GM19238 (cell line): Measurements from ENCODE around the gene CISD1.

ENCODE experiments used
- DNase-seq: peaks from one replicate; pipeline ENCODE4 v3.0.0; 2011; ENCODE audit warnings: low spot score; ENCODE audit not compliant: insufficient read length

CISD1 gene

DNA sequence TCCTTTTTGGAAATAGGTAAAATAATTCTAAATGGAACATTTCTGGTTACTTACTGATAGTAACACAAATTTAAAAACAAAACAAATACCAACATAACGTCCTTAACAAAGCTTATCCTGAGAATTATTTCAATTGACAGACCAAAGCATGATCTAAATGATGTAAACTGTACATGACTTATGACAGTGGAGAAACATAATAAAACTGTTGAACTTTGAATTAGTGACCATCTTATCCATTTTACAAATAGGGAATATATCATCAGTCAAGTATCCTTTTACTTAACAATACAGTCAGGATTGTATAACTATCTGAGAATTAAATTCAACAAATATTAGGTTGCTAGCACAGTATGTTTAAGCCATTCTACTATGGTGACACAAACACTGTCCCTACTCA lies 3.7 kb upstream of the CISD1 start:
- DNase-seq, result no peak

- no peak for DNase-seq
These were observed 2.7 kb upstream of the CISD1 start for GRCh38 chr10:58266003-58266825.

GRCh38 chr10:58266826-58267712 lies 1.9 kb upstream of the CISD1 start:
- no peak for DNase-seq

DNA sequence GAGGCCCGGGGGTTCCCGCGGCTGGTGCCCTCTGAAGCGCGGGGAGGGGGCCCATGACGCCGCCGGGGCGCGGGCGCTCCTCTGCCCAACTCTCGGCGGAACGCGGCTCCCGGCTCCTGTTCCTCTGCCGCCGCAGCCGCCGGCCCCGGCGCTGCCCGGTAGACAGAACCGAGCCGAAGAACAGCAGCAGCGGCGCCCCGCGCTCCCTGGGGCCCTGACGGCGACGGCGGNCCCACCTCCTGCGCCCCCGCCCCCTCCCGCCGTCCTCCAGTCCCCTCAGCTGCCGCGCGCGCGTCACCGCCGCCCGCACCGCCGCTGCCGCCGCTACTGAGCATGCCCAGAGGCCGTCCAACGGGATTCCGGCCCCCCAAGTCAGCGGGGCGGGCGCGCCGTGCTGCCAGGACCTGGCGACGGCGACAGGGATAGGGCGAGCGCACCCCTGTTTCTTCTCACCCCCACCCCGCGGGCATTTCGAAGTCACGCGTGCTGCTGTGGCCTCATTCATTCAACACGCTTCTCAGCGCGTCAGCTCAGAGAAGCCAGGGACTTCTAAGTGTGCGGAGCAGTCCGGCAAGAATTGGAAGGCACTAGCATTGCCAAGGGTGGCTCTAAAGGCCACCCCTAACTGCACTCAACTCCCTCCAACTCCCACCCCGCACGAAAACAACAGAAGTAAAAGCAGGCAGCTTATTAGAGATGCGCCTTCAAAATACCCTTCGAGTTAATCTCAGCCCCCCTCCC lies 1.1 kb upstream of the CISD1 start, which contains the start of gene IPMK:
Gene IPMK, minus strand, starts transcription at position 182 of the 741 bp plus-strand sequence. CDS start 283 bp downstream, outside the sequence.
- no peak for DNase-seq

- no peak for DNase-seq
These were observed 462 bp upstream of the CISD1 start for GRCh38 chr10:58268454-58268945.

GRCh38 chr10:58269782-58270290 lies 874 bp downstream of the CISD1 start:
- DNase-seq, result no peak

GRCh38 chr10:58275261-58275660 lies 6.3 kb downstream of the CISD1 start:
- no peak for DNase-seq

DNA sequence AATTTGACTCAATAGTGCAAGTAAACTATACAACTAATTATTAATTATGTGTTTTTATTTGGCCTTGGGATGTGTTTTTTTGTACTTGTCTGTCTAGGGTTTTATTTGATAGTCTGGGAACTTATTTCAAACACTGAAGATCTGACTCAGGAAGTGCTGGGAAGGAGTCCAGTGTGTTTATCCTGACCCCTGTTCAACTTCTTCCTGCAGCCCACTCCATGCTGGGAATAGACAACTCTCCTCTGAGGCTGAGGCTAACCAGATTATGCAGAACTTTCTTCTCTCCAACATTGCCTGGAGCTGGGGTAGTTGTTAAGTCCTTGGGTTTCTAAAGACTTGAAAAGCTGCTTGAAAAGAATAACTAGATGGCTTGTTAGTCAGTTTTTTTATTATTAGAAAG lies 6.9 kb downstream of the CISD1 start:
- DNase-seq, result no peak

DNA sequence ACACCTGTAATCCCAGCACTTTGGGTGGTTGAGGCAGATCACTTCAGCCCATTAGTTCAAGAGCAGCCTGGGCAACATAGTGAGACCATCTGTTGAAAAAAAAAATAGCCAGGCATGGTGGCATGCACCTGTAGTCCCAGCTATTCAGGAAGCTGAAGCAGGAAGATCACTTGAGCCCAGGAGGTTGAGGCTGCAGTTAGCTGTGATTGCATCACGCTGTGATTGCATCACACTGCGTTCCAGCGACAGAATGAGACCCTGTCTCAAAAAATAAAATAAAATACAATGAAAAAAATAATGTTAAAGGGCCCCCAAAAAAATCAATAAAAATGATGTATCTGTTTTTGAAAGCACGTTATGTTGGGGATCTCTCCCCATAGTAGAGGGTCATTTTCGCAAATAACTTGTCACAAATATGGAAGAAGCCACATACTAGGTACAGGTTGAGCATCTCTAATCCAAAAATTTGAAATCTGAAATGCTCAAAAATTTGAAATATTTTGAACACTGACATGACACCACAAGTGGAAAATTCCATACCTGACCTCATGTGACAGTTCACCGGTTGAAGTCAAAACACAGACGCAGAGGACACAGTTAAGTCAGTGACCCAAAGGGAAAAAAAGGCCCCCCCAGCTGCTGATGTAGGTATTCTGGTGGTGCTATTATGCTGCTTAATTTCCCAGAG lies 9.5 kb downstream of the CISD1 start:
- no peak for DNase-seq

DNA sequence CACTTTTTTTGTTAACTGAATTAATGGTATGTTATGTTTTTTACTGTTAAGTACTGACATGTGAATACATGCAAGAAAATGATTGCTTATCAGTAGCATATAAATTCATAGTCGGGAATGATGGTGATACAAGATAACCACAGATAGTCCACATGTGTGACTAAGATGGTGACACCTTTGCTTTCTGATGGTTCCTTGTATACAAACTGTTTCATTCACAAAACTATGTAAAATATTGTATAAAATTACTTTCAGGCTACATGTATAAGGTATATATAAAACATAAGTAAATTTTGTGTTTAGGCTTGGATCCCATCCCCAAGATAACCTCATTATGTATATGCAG lies 10.0 kb downstream of the CISD1 start:
- no peak for DNase-seq

DNA sequence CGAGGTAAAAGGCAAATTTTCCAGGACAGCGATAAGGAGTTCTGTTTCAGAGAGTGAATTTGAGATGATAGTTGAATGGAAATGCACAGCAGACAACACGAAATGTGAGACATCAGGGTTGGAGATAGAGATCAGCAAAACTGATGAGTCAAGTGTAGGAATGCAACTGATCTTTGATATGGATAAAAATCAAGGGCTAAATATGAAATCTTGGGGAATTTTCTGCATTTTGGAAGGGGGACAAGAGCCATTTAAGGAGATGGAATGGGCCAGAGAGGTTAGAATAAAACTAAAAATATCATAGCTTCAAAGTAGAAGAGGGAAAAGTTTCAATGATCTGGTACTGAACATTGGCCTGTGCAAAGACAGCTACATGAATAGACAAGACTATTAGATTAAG lies 11.5 kb downstream of the CISD1 start:
- no peak for DNase-seq

DNA sequence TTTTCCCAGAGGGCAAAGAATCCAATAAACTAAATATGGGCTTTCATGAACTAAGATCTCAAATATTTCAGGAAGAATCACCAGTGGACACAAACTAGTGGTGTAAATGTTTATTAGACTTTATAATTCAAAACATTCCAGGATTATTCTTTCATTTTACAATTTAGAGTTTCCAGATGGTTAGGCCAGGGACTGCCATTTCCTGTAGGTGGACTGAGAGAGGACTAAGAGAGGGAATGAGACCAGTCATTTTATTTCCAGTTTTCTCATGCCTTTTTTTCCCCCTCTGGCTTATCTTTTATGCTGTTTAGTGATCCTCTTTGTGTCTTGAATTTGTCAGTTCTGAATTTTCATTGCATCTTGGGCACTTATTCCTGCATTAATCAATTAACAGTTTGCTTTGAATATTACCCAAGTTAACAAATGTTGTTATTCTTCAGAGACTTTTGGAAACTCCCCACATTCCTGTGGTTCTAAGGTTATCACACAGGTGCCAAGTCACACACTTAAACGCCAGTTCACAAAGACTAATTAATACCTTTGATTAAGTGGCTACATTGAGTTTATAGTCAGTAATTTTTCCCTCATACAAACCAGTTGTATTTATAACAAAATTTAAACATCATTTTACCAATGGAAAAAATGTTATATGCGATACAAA lies 12.3 kb downstream of the CISD1 start:
- no peak for DNase-seq

DNA sequence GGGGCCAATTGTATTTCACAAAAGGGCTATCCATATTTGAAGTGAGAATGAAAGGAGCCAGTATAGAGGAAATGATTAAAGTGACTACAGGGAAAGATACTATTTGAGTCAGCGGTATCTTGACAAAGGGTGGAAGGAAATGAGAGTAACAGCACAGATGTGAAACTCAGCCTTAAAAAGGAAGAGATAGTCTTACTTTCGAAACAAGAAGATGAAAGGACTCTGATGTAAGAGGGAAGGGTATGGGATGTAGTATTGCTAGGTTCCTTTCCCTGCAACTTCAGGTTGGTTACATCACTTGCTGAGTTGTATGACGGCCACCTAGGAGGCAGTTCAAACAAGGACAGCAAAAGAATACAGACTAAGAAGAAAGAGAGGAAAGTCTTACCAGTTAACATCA lies 13.7 kb downstream of the CISD1 start:
- no peak for DNase-seq

GRCh38 chr10:58291538-58292174 lies 22.7 kb downstream of the CISD1 start:
- no peak for DNase-seq

DNA sequence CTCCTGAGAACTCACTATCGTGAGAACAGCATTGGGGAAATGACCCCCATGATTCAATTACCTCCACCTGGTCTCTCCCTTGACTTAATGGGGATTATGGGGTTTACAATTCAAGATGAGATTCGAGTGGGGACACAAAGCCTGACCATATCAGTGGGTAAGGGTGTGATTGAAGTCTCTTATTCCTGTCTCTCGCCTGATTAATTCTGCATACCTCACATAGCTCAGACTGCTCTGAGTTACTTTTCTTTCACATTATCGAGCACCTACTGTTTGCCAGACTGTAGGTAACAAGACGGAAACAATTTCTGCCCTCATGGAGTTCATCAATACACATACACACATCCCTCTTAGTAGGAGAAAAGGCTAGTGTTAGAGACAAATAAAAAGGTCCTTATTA lies 25.0 kb downstream of the CISD1 start:
- DNase-seq, result no peak

- no peak for DNase-seq
These were observed 30.6 kb downstream of the CISD1 start for GRCh38 chr10:58299580-58299979.

GRCh38 chr10:58300676-58301075 lies 31.7 kb downstream of the CISD1 start:
- DNase-seq, result no peak

- no peak for DNase-seq
These were observed 33.3 kb downstream of the CISD1 start for GRCh38 chr10:58302254-58302653.

DNA sequence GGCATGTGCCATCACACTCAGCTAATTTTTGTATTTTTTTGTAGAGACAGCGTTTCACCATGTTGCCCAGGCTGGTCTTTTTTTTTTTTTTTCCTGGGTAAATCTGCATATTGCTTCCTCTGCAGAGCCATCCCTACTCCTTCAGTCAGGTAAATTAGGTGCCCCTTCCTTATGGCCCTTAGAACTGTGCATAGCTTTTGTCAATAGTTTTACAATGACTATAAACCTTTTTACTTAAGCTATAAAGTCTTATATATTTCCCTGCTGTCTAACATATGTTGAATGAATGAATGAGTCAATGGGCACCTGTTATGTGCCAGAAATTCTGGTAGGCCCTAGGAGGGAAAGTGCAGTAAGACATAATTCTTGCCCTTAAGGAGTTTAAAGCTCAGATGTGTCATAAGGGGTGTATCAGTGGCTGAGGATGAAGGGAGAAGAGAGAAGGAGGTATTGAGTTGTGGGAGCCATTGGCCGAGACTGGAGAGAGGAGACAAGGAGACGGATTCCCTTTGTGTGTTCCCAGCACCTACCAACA lies 35.2 kb downstream of the CISD1 start:
- DNase-seq, result no peak

- DNase-seq, result no peak
These were observed 36.9 kb downstream of the CISD1 start for GRCh38 chr10:58305821-58306220.
